KOPT-K1 (cell line): ENCODE measurements around the gene TMEM253.

ENCODE experiments used
- H3K27ac ChIP-seq: fragments of 200-600 bp; sonication (generic); 2 replicates; pipeline ENCODE4 v1.5.1; 2016; ENCODE audit warnings: antibody characterized with exemption, mild to moderate bottlenecking, low read depth, low read length; ENCODE audit not compliant: poor library complexity, severe bottlenecking
- H3K36me3 ChIP-seq: fragments of 200-600 bp; sonication (generic); 2 replicates; pipeline ENCODE4 v1.5.1; 2017; ENCODE audit warnings: antibody characterized with exemption, mild to moderate bottlenecking, low read length, moderate library complexity; ENCODE audit not compliant: insufficient read depth
- H3K9me3 ChIP-seq: fragments of 200-600 bp; sonication (generic); 2 replicates; pipeline ENCODE4 v1.5.1; 2017; ENCODE audit warnings: antibody characterized with exemption, low read length, mild to moderate bottlenecking; ENCODE audit not compliant: insufficient read depth, poor library complexity, severe bottlenecking

The TMEM253 gene

GRCh38 chr14:21078726-21079125 is 22.1 kb upstream of the TMEM253 start:
- Histone ChIP-seq H3K9me3 (no peaks in the 10 kb centered on the region), H3K27ac (no peak overlapping the region), H3K36me3 (no peaks in the 10 kb centered on the region)

- H3K9me3 ChIP-seq, result no peaks in the 10 kb centered on the region
- no peak overlapping the region for H3K27ac ChIP-seq
- no peaks in the 10 kb centered on the region for H3K36me3 ChIP-seq
Measured at GRCh38 chr14:21081521-21082142, 19.2 kb upstream of the TMEM253 start.

- no peaks in the 10 kb centered on the region for H3K36me3 ChIP-seq
- no peaks in the 10 kb centered on the region for H3K9me3 ChIP-seq
- H3K27ac ChIP-seq, result no peak overlapping the region
Measured at GRCh38 chr14:21083565-21084325, 17.1 kb upstream of the TMEM253 start.

GRCh38 chr14:21084396-21084795 is 16.5 kb upstream of the TMEM253 start:
- Histone ChIP-seq H3K9me3 (no peaks in the 10 kb centered on the region), H3K27ac (no peak overlapping the region), H3K36me3 (no peaks in the 10 kb centered on the region)

GRCh38 chr14:21084998-21085853 is 15.6 kb upstream of the TMEM253 start:
- Histone ChIP-seq H3K36me3 (no peaks in the 10 kb centered on the region), H3K9me3 (no peaks in the 10 kb centered on the region), H3K27ac (no peak overlapping the region)

- peaks cover 5% of the 10 kb centered on the region; the same call in 1 of the 2 replicates for H3K36me3 ChIP-seq
- no peaks in the 10 kb centered on the region for H3K9me3 ChIP-seq
- H3K27ac ChIP-seq, result no peak overlapping the region
Measured at GRCh38 chr14:21086908-21087293, 14.0 kb upstream of the TMEM253 start.

- Histone ChIP-seq H3K36me3 (peaks cover 10% of the 10 kb centered on the region; the same call in 1 of the 2 replicates), H3K27ac (no peak overlapping the region), H3K9me3 (no peaks in the 10 kb centered on the region)
Measured at GRCh38 chr14:21087294-21088091, 13.4 kb upstream of the TMEM253 start.

GRCh38 chr14:21088687-21089086 is 12.2 kb upstream of the TMEM253 start:
- peaks cover 10% of the 10 kb centered on the region; the same call in 1 of the 2 replicates for H3K36me3 ChIP-seq
- H3K9me3 ChIP-seq, result no peaks in the 10 kb centered on the region
- no peak overlapping the region for H3K27ac ChIP-seq

- Histone ChIP-seq H3K9me3 (no peaks in the 10 kb centered on the region), H3K27ac (no peak overlapping the region), H3K36me3 (peaks cover 10% of the 10 kb centered on the region; the same call in 1 of the 2 replicates)
Measured at GRCh38 chr14:21089271-21089670, 11.6 kb upstream of the TMEM253 start.

- Histone ChIP-seq H3K27ac (no peak overlapping the region), H3K36me3 (peaks cover 10% of the 10 kb centered on the region; the same call in 1 of the 2 replicates), H3K9me3 (no peaks in the 10 kb centered on the region)
Measured at GRCh38 chr14:21089877-21090193, 11.0 kb upstream of the TMEM253 start.

GRCh38 chr14:21090194-21090939 is 10.5 kb upstream of the TMEM253 start:
- no peak overlapping the region for H3K27ac ChIP-seq
- H3K36me3 ChIP-seq, result peaks cover 10% of the 10 kb centered on the region; the same call in 1 of the 2 replicates
- H3K9me3 ChIP-seq, result no peaks in the 10 kb centered on the region

GRCh38 chr14:21090940-21091663 is 9.8 kb upstream of the TMEM253 start:
- no peak overlapping the region for H3K27ac ChIP-seq
- H3K9me3 ChIP-seq, result no peaks in the 10 kb centered on the region
- H3K36me3 ChIP-seq, result peaks cover 10% of the 10 kb centered on the region; the same call in 1 of the 2 replicates

- Histone ChIP-seq H3K27ac (no peak overlapping the region), H3K36me3 (peaks cover 10% of the 10 kb centered on the region; the same call in 1 of the 2 replicates), H3K9me3 (no peaks in the 10 kb centered on the region)
Measured at GRCh38 chr14:21091821-21092272, 9.0 kb upstream of the TMEM253 start.
